HepG2 (cell line): ENCODE data around the gene CAMK2A. TPM values are rescaled to one million over a fixed set of nuclear protein-coding genes. Genes with fewer than 3 reads are reported as not detected.

Experiments used
- ATAC-seq: fragments of 200-7000 bp; cut with Tn5 transposase; 3 replicates; pipeline ENCODE4 v1.9.1; 2020; ENCODE audit warnings: mild to moderate bottlenecking, moderate library complexity
- BruUV-seq: library from RNA; stranded (reverse); fragments of 400-500 nt; replicated peaks from 2 replicates; lab custom pipeline; 2021; lab: Mats Ljungman, UMichigan
- CTCF ChIA-PET: fragments of 300-600 bp; formaldehyde crosslinking; extraction: SDS; loops from one replicate; lab custom pipeline; 2021; ENCODE audit warnings: low total read pairs, inconsistent platforms, low intra/inter-chr PET ratio; lab: Yijun Ruan, JAX
- POLR2A ChIA-PET: fragments of 350-600 bp; sonication (Branson Sonifier 250); formaldehyde crosslinking; loops from one replicate; lab custom pipeline; 2020; ENCODE audit warnings: antibody characterized with exemption, inconsistent platforms; lab: Yijun Ruan, JAX
- DNase-seq: peaks from one replicate; pipeline ENCODE4 v3.0.0-alpha.2; 2015; ENCODE audit warnings: low spot score
- FAIRE-seq: peaks from 3 replicates; lab custom pipeline; 2011; peaks lifted over from hg19 to GRCh38; lab: Jason Lieb, UNC
- H2AFZ ChIP-seq: one replicate; pipeline ENCODE4 v1.6.1; 2011; ENCODE audit warnings: low read length, inconsistent platforms
- H3K27ac ChIP-seq: fragments of 300-600 bp; 3 replicates; pipeline ENCODE4 v1.8.0; 2011; ENCODE audit warnings: mixed run types, mild to moderate bottlenecking, mixed read lengths, low read length, inconsistent platforms; ENCODE audit not compliant: insufficient read depth; ENCODE audit errors: extremely low read length
- H3K27me3 ChIP-seq, 2 experiments: fragments of 200-600 bp in 1 of 2; 2 replicates in 1 of 2; 3 replicates in 1 of 2; pipeline versions ENCODE4 v1.6.0 to v1.8.0; 2011; ENCODE audit warnings: low read length in 2 of 2, mild to moderate bottlenecking in 2 of 2, moderate library complexity in 2 of 2, inconsistent platforms in 1 of 2; ENCODE audit not compliant: insufficient read depth in 2 of 2, control insufficient read depth in 1 of 2
- H3K36me3 ChIP-seq, 2 experiments: fragments of 200-600 bp in 1 of 2; replicated peaks in 1 of 2; 2 replicates in 1 of 2; 3 replicates in 1 of 2; pipeline versions ENCODE4 v1.5.1 to v1.8.0; 2011; ENCODE audit warnings: low read length in 2 of 2, inconsistent platforms in 1 of 2; ENCODE audit not compliant: insufficient read depth in 2 of 2, control insufficient read depth in 1 of 2
- H3K4me1 ChIP-seq: 2 replicates; pipeline ENCODE4 v1.5.1; 2012; ENCODE audit warnings: low read length, inconsistent platforms; ENCODE audit not compliant: insufficient read depth
- H3K4me2 ChIP-seq: 2 replicates; pipeline ENCODE4 v1.6.0; 2011; ENCODE audit warnings: low read depth, low read length, inconsistent platforms
- H3K4me3 ChIP-seq, 3 experiments: fragments of 200-600 bp in 1 of 3; sonication (generic), shearing (Covaris generic) in 1 of 3; replicated peaks in 1 of 3; 2 replicates each; pipeline ENCODE4 v1.5.1; 2011 to 2016; ENCODE audit warnings: low read length in 3 of 3, inconsistent platforms in 2 of 3, low read depth in 2 of 3, mild to moderate bottlenecking in 2 of 3, control low read depth in 1 of 3, mixed read lengths in 1 of 3; ENCODE audit not compliant: insufficient read depth in 1 of 3
- H3K79me2 ChIP-seq: one replicate; pipeline ENCODE4 v1.6.1; 2011; ENCODE audit warnings: low read length, inconsistent platforms; ENCODE audit not compliant: insufficient read depth
- H3K9ac ChIP-seq: 2 replicates; pipeline ENCODE4 v1.6.0; 2011; ENCODE audit warnings: mild to moderate bottlenecking, low read depth, low read length, inconsistent platforms; ENCODE audit not compliant: insufficient read depth
- H3K9me3 ChIP-seq: 2 replicates; pipeline ENCODE4 v1.5.1; 2012; ENCODE audit warnings: mild to moderate bottlenecking, low read length
- H4K20me1 ChIP-seq: 2 replicates; pipeline ENCODE4 v1.6.0; 2011; ENCODE audit warnings: inconsistent platforms, mild to moderate bottlenecking, low read length, moderate library complexity; ENCODE audit not compliant: insufficient read depth
- ATF7-NPFF ChIP-seq: sonication (generic); formaldehyde crosslinking; IDR thresholded peaks from 2 replicates; pipeline ENCODE4 v1.8.1; 2023; ENCODE audit warnings: mild to moderate bottlenecking, low read depth, missing genetic modification reagents, moderate library complexity
- MED8 ChIP-seq: sonication (generic); formaldehyde crosslinking; IDR thresholded peaks from 2 replicates; pipeline ENCODE4 v1.8.1; 2023; ENCODE audit warnings: mild to moderate bottlenecking, missing genetic modification reagents; ENCODE audit not compliant: insufficient replicate concordance
- PRDM15 ChIP-seq: sonication (generic); formaldehyde crosslinking; IDR thresholded peaks from 2 replicates; pipeline ENCODE4 v1.4.0; 2020; ENCODE audit warnings: missing genetic modification reagents
- RARG ChIP-seq: sonication (generic); formaldehyde crosslinking; IDR thresholded peaks from 2 replicates; pipeline ENCODE4 v1.4.0; 2020; ENCODE audit warnings: low read depth, mild to moderate bottlenecking, missing genetic modification reagents
- SMAD1 ChIP-seq: sonication (generic); formaldehyde crosslinking; IDR thresholded peaks from 2 replicates; pipeline ENCODE4 v1.4.0; 2020; ENCODE audit warnings: missing genetic modification reagents, low read depth, mild to moderate bottlenecking, borderline replicate concordance
- ZNF501 ChIP-seq: sonication (generic); formaldehyde crosslinking; IDR thresholded peaks from 2 replicates; pipeline ENCODE4 v1.5.1; 2020; ENCODE audit warnings: mild to moderate bottlenecking, moderate library complexity, missing genetic modification reagents
- WGBS: methylation state at CpG from one replicate; pipeline ENCODE4 v1.1.6; 2017; ENCODE audit warnings: low lambda C conversion rate; 5-methylcytosine and 5-hydroxymethylcytosine counted together
- in situ Hi-C: cut with HindIII; loops from 2 replicates; pipeline ENCODE4 v1.10.0; 2017; ENCODE audit warnings: low pct_unique_long_range_greater_than_20kb; ENCODE audit not compliant: extremely low pct_ligation_motif_present
- intact Hi-C: fragments of 100-400 bp; cut with micrococcal nuclease; formaldehyde crosslinking; loops from one replicate; pipeline ENCODE4 v1.10.0; 2022; ENCODE audit not compliant: unreplicated experiment
- polyA plus RNA-seq, 8 experiments: library from polyadenylated mRNA; depleted of rRNA in 3 of 8; stranded (reverse) in 7 of 8; unstranded in 1 of 8; fragments of >200 nt; fragmentation: Illumina TruSeq in 4 of 8; extraction: Trizol in 4 of 8; gene quantifications; 2 replicates each; pipeline versions ENCODE4 v1.2.1 to v1.2.3, GENCODE V29; 2011 to 2016; ENCODE audit warnings: low read depth in 4 of 8, missing spikeins in 1 of 8, mixed read lengths in 1 of 8; ENCODE audit not compliant: insufficient read depth in 1 of 8
- total RNA-seq, 5 experiments: library from RNA; depleted of rRNA; stranded (reverse); fragments of >200 nt; fragmentation: Illumina TruSeq; extraction: Trizol; gene quantifications; 2 replicates each; pipeline ENCODE4 v1.2.3, GENCODE V29; 2016; ENCODE audit warnings: low read depth in 1 of 5
- TF ChIP-seq, protein P1 (sequence below): sonication (generic); formaldehyde crosslinking; IDR thresholded peaks from 2 replicates; pipeline ENCODE4 v1.9.0; 2021; ENCODE audit warnings: missing genetic modification reagents, borderline replicate concordance

The CAMK2A gene
- total and polyA plus RNA-seq, 2 of the 13 experiments (the other 11 are each of a cell fraction or from before 2014, with no cell fraction given), result 0.11 TPM; not detected in 1

GRCh38 chr5:150204590-150204960 is 85.0 kb downstream of the CAMK2A start:
- intact Hi-C loops (no loop called here), in situ Hi-C loops (no loop called here)
- Histone ChIP-seq H4K20me1 (no peaks in the 10 kb centered on the region), H2AFZ (no peak overlapping the region), H3K4me3 (no peak overlapping the region), H3K4me2 (no peak overlapping the region), H3K27me3 (peaks cover 4 to 61% of the 10 kb centered on the region in 2 experiments; a peak in 3 of 5 replicates), H3K4me1 (no peaks in the 10 kb centered on the region), H3K27ac (no peak overlapping the region), H3K9ac (no peak overlapping the region), H3K79me2 (no peaks in the 10 kb centered on the region), H3K9me3 (no peaks in the 10 kb centered on the region), H3K36me3 (no peaks in the 10 kb centered on the region)
- no TSS peak for BruUV-seq
- ATAC-seq, result no peak
- FAIRE-seq, result no peak
- TF ChIP-seq ATF7-NPFF, result no peak
- TF ChIP-seq RARG (CRISPR knock-in tag), result no peak
- TF ChIP-seq MED8 (CRISPR knock-in tag), result no peak
- TF ChIP-seq PRDM15 (CRISPR knock-in tag), result no peak
- TF ChIP-seq ZNF501 (CRISPR knock-in tag), result no peak
- TF ChIP-seq, protein P1, sequence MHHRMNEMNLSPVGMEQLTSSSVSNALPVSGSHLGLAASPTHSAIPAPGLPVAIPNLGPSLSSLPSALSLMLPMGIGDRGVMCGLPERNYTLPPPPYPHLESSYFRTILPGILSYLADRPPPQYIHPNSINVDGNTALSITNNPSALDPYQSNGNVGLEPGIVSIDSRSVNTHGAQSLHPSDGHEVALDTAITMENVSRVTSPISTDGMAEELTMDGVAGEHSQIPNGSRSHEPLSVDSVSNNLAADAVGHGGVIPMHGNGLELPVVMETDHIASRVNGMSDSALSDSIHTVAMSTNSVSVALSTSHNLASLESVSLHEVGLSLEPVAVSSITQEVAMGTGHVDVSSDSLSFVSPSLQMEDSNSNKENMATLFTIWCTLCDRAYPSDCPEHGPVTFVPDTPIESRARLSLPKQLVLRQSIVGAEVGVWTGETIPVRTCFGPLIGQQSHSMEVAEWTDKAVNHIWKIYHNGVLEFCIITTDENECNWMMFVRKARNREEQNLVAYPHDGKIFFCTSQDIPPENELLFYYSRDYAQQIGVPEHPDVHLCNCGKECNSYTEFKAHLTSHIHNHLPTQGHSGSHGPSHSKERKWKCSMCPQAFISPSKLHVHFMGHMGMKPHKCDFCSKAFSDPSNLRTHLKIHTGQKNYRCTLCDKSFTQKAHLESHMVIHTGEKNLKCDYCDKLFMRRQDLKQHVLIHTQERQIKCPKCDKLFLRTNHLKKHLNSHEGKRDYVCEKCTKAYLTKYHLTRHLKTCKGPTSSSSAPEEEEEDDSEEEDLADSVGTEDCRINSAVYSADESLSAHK (CRISPR knock-in tag), result no peak
- no peak for TF ChIP-seq SMAD1 (CRISPR knock-in tag)
- ChIA-PET POLR2A (no interaction called here), CTCF (no interaction called here)
- WGBS, result 7% methylated on average over 3 of the region's 13 CpGs
- no peak for DNase-seq
